Endothelial cell of umbilical vein (primary cell): ENCODE data around the gene GNB1. TPM values are rescaled to one million over a fixed set of nuclear protein-coding genes. Genes with fewer than 3 reads are reported as not detected.

Experiments
- BruUV-seq: library from RNA; stranded (reverse); fragments of 400-500 nt; replicated peaks from 2 replicates; lab custom pipeline; 2021; lab: Mats Ljungman, UMichigan
- CTCF ChIA-PET: fragments of 300-600, 350-600 bp; sonication (Branson Sonifier 250); formaldehyde crosslinking; loops from one replicate; lab custom pipeline; 2021; ENCODE audit warnings: antibody characterized with exemption, inconsistent platforms; lab: Charles Lee
- POLR2A ChIA-PET: fragments of 300-600, 350-600 bp; sonication (Branson Sonifier 250); formaldehyde crosslinking; loops from one replicate; lab custom pipeline; 2021; ENCODE audit warnings: antibody characterized with exemption, inconsistent platforms; lab: Charles Lee
- DNase-seq: peaks from one replicate; pipeline ENCODE4 v3.0.0-alpha.2; 2011; ENCODE audit warnings: low read depth, low spot score
- FAIRE-seq: peaks from 2 replicates; lab custom pipeline; 2011; peaks lifted over from hg19 to GRCh38; lab: Jason Lieb, UNC
- H2AFZ ChIP-seq: 2 replicates; pipeline ENCODE4 v1.6.0; 2012; ENCODE audit warnings: low read depth, low read length, control low read depth, inconsistent platforms
- H3K27ac ChIP-seq: 2 replicates; pipeline ENCODE4 v1.5.1; 2011; ENCODE audit warnings: low read depth, mild to moderate bottlenecking, control low read depth, low read length, moderate library complexity; ENCODE audit not compliant: insufficient read depth
- H3K27me3 ChIP-seq, 2 experiments: 2 replicates each; pipeline versions ENCODE4 v1.6.0 to v1.6.1; 2011; ENCODE audit warnings: low read length in 2 of 2, mixed read lengths in 1 of 2; ENCODE audit not compliant: control insufficient read depth in 2 of 2, insufficient read depth in 2 of 2
- H3K36me3 ChIP-seq, 2 experiments: 2 replicates in 1 of 2; 3 replicates in 1 of 2; pipeline ENCODE4 v1.5.1; 2011; ENCODE audit warnings: low read length in 2 of 2, mild to moderate bottlenecking in 1 of 2, moderate library complexity in 1 of 2; ENCODE audit not compliant: control insufficient read depth in 2 of 2, insufficient read depth in 2 of 2; ENCODE audit errors: extremely low read depth in 1 of 2
- H3K4me1 ChIP-seq: 3 replicates; pipeline ENCODE4 v1.5.1; 2011; ENCODE audit warnings: mild to moderate bottlenecking, low read length; ENCODE audit not compliant: control insufficient read depth, insufficient read depth; ENCODE audit errors: extremely low read depth
- H3K4me2 ChIP-seq: 2 replicates; pipeline ENCODE4 v1.6.1; 2011; ENCODE audit warnings: low read length, control low read depth, mixed read lengths; ENCODE audit not compliant: insufficient read depth
- H3K4me3 ChIP-seq, 3 experiments: fragments of 200-600 bp in 1 of 3; sonication (generic), shearing (Covaris generic) in 1 of 3; replicated peaks in 1 of 3; 2 replicates each; pipeline ENCODE4 v1.5.1; 2011 to 2016; ENCODE audit warnings: control low read depth in 3 of 3, low read length in 3 of 3, mild to moderate bottlenecking in 2 of 3, inconsistent platforms in 1 of 3, low read depth in 1 of 3, moderate library complexity in 1 of 3; ENCODE audit not compliant: insufficient read depth in 1 of 3
- H3K79me2 ChIP-seq: 2 replicates; pipeline ENCODE4 v1.6.0; 2012; ENCODE audit warnings: low read length, inconsistent platforms; ENCODE audit not compliant: control insufficient read depth, insufficient read depth
- H3K9ac ChIP-seq: replicated peaks from 2 replicates; pipeline ENCODE3; 2011; ENCODE audit warnings: low read length, control low read depth; ENCODE audit not compliant: insufficient read depth; ENCODE audit errors: extremely low read depth
- H3K9me1 ChIP-seq: replicated peaks from 3 replicates; pipeline ENCODE4 v1.6.0; 2011; ENCODE audit warnings: mild to moderate bottlenecking, low read length; ENCODE audit not compliant: control insufficient read depth, insufficient read depth; ENCODE audit errors: extremely low read depth
- H3K9me3 ChIP-seq: replicated peaks from 2 replicates; pipeline ENCODE4 v1.5.1; 2012; ENCODE audit warnings: low read length, inconsistent platforms; ENCODE audit not compliant: control insufficient read depth, insufficient read depth
- H4K20me1 ChIP-seq: replicated peaks from 2 replicates; pipeline ENCODE3; 2011; ENCODE audit warnings: mild to moderate bottlenecking, low read length; ENCODE audit not compliant: control insufficient read depth, insufficient read depth; ENCODE audit errors: extremely low read depth
- CTCF ChIP-seq, 2 donors: IDR thresholded peaks; 1 replicate in 1 of 2; 2 replicates in 1 of 2; pipeline ENCODE4 v1.5.1; 2011; ENCODE audit warnings: low read length in 2 of 2, mild to moderate bottlenecking in 2 of 2, moderate library complexity in 2 of 2, control low read depth in 1 of 2, inconsistent platforms in 1 of 2, low read depth in 1 of 2; ENCODE audit not compliant: insufficient read depth in 1 of 2; ENCODE audit errors: extremely low read depth in 1 of 2
- FOS ChIP-seq: IDR thresholded peaks from 2 replicates; pipeline ENCODE4 v1.6.1; 2011; ENCODE audit warnings: mild to moderate bottlenecking, low read length, moderate library complexity, borderline replicate concordance; ENCODE audit not compliant: insufficient read depth
- GATA2 ChIP-seq: IDR thresholded peaks from 2 replicates; pipeline ENCODE4 v1.7.0; 2011; ENCODE audit warnings: low read depth, mild to moderate bottlenecking, moderate library complexity, mixed read lengths, low read length; ENCODE audit not compliant: insufficient read length, insufficient read depth
- JUN ChIP-seq: IDR thresholded peaks from 2 replicates; pipeline ENCODE4 v1.6.1; 2011; ENCODE audit warnings: borderline replicate concordance, low read depth; ENCODE audit not compliant: insufficient read length, insufficient read depth
- MYC ChIP-seq: IDR thresholded peaks from one replicate; pipeline ENCODE4 v1.6.1; 2011; ENCODE audit warnings: mild to moderate bottlenecking, low read depth, low read length
- POLR2A ChIP-seq: IDR thresholded peaks from 2 replicates; pipeline ENCODE4 v1.6.1; 2012; ENCODE audit warnings: low read depth, mild to moderate bottlenecking, control low read depth, low read length
- dilution Hi-C: fragments of 300-500 bp; cut with MboI; formaldehyde crosslinking; loops from one replicate; pipeline ENCODE4 v1.15.0; 2019; ENCODE audit warnings: low sequenced_read_pairs; ENCODE audit not compliant: extremely low pct_ligation_motif_present
- intact Hi-C: fragments of 100-400 bp; cut with micrococcal nuclease; formaldehyde crosslinking; loops from one replicate; pipeline ENCODE4 v1.10.0; 2022
- polyA plus RNA-seq, 4 experiments: library from polyadenylated mRNA; depleted of rRNA in 3 of 4; stranded (reverse) in 3 of 4; unstranded in 1 of 4; fragments of >200 nt; gene quantifications; 2 replicates each; pipeline versions ENCODE4 v1.2.1 to v1.2.3, GENCODE V29; 2011 to 2012; ENCODE audit warnings: missing spikeins in 1 of 4
- total RNA-seq: library from RNA; stranded (reverse); gene quantifications from 2 replicates; pipeline ENCODE4 v1.2.3, GENCODE V29; 2021

Gene GNB1
- total and polyA plus RNA-seq, 2 donors (not counting 3 experiments of a cell fraction or from before 2014, with no cell fraction given), result 501 to 529 TPM

GRCh38 chr1:1867164-1867563, 23.7 kb downstream of the GNB1 start:
- Histone ChIP-seq H3K9me3 (no peaks in the 10 kb centered on the region), H2AFZ (no peak overlapping the region), H3K27me3 (no peaks in the 10 kb centered on the region), H3K27ac (no peak overlapping the region), H3K4me2 (no peak overlapping the region), H3K4me1 (peaks cover 3% of the 10 kb centered on the region), H3K79me2 (peaks cover 99% of the 10 kb centered on the region), H3K4me3 (no peak overlapping the region), H4K20me1 (peaks cover 6% of the 10 kb centered on the region), H3K9me1 (no peaks in the 10 kb centered on the region), H3K9ac (no peak overlapping the region), H3K36me3 (no peaks in the 10 kb centered on the region)
- FAIRE-seq, result no peak
- dilution Hi-C loops, result no loop called here
- ChIA-PET CTCF (interaction anchor here (1.0 kb wide), 1 partner anchor 9 kb away, joined by 5 read pairs; no protein-coding TSS in a partner anchor), POLR2A (no interaction called here)
- TF ChIP-seq FOS (no peak), CTCF (IDR thresholded peaks at IDR 0.05; ENCODE audit: extremely low read depth in 1 of 2, insufficient read depth in 1 of 2, low read depth in 1 of 2, low read length in 2 of 2) (no peak), JUN (no peak), POLR2A (no peak), GATA2 (no peak), MYC (no peak)
- BruUV-seq, result no TSS peak
- DNase-seq, result no peak
- intact Hi-C loops, result no loop called here
